ENCODE data around the gene ADAM12.

GRCh38 chr10:126094537-126094936 is 293.7 kb downstream of the ADAM12 start:
- TF ChIP-seq POLR2A (IDR thresholded peaks at IDR 0.05) (no peak), CTCF (IDR thresholded peaks at IDR 0.05) (no peak)

Measured in sigmoid colon (tissue), 3 donors.